CD4-positive, CD25-positive, alpha-beta regulatory T cell (primary cell): ENCODE measurements around the gene RD3L. TPM values are rescaled to one million over a fixed set of nuclear protein-coding genes. Genes with fewer than 3 reads are reported as not detected.

Experiments
- ATAC-seq, 2 donors: fragments of 150-1000 bp; cut with Tn5 transposase; one replicate each; pipeline ENCODE4 v1.10.0; 2021; ENCODE audit warnings: low read depth in 2 of 2, moderate number of reproducible peaks in 2 of 2, moderate library complexity in 1 of 2
- DNase-seq, 3 donors: peaks; one replicate each; pipeline versions ENCODE4 v3.0.0 to v3.0.0-alpha.2; 2012 to 2022; ENCODE audit warnings: mixed read lengths in 1 of 3
- H3K27ac ChIP-seq: one replicate; pipeline ENCODE4 v1.7.0; 2013; ENCODE audit warnings: mild to moderate bottlenecking, low read length; ENCODE audit not compliant: insufficient read depth, poor library complexity, severe bottlenecking
- H3K27me3 ChIP-seq: one replicate; pipeline ENCODE4 v1.7.0; 2013; ENCODE audit warnings: low read length; ENCODE audit not compliant: control insufficient read depth, insufficient read depth
- H3K36me3 ChIP-seq: one replicate; pipeline ENCODE4 v1.7.0; 2013; ENCODE audit warnings: mild to moderate bottlenecking, low read length, moderate library complexity; ENCODE audit not compliant: control insufficient read depth, insufficient read depth
- H3K4me1 ChIP-seq: 2 replicates; pipeline ENCODE4 v1.7.0; 2013; ENCODE audit warnings: mild to moderate bottlenecking, low read length; ENCODE audit not compliant: insufficient read depth, control insufficient read depth, poor library complexity, severe bottlenecking
- H3K4me3 ChIP-seq: one replicate; pipeline ENCODE4 v1.7.0; 2013; ENCODE audit warnings: low read depth, mild to moderate bottlenecking, low read length, moderate library complexity
- H3K9me3 ChIP-seq, 2 experiments: 1 replicate in 1 of 2; 2 replicates in 1 of 2; pipeline ENCODE4 v1.7.0; 2013; ENCODE audit warnings: low read length in 2 of 2, mild to moderate bottlenecking in 1 of 2, moderate library complexity in 1 of 2; ENCODE audit not compliant: control insufficient read depth in 2 of 2
- H3K27ac Mint-ChIP-seq, 3 donors: one replicate each; pipeline ENCODE4 v1.8.0; 2020 to 2022; ENCODE audit warnings: mild to moderate bottlenecking in 3 of 3, mixed read lengths in 3 of 3, moderate library complexity in 2 of 3
- H3K27me3 Mint-ChIP-seq: one replicate; pipeline ENCODE4 v1.8.0; 2022; ENCODE audit warnings: mild to moderate bottlenecking, mixed read lengths
- H3K36me3 Mint-ChIP-seq: one replicate; pipeline ENCODE4 v1.8.0; 2020; ENCODE audit warnings: mixed read lengths
- H3K4me1 Mint-ChIP-seq, 4 donors: one replicate each; pipeline ENCODE4 v1.8.0; 2020 to 2022; ENCODE audit warnings: mixed read lengths in 4 of 4, mild to moderate bottlenecking in 1 of 4
- H3K4me3 Mint-ChIP-seq, 4 donors: one replicate each; pipeline ENCODE4 v1.8.0; 2020 to 2022; ENCODE audit warnings: mild to moderate bottlenecking in 4 of 4, mixed read lengths in 4 of 4, moderate library complexity in 3 of 4
- H3K9me3 Mint-ChIP-seq, 7 donors: one replicate each; pipeline ENCODE4 v1.8.0; 2020 to 2022; ENCODE audit warnings: mixed read lengths in 7 of 7, mild to moderate bottlenecking in 3 of 7, moderate library complexity in 2 of 7
- polyA plus RNA-seq, 4 donors: library from polyadenylated mRNA; unstranded; fragments of 300-500 nt; fragmentation: Illumina TruSeq; gene quantifications; one replicate each; pipeline ENCODE4 v1.2.3, GENCODE V29; 2021
- total RNA-seq: library from RNA; stranded (reverse); gene quantifications from one replicate; pipeline ENCODE4 v1.2.3, GENCODE V29; 2022

RD3L gene
- total and polyA plus RNA-seq, 5 donors from 2014 or later: not detected

DNA sequence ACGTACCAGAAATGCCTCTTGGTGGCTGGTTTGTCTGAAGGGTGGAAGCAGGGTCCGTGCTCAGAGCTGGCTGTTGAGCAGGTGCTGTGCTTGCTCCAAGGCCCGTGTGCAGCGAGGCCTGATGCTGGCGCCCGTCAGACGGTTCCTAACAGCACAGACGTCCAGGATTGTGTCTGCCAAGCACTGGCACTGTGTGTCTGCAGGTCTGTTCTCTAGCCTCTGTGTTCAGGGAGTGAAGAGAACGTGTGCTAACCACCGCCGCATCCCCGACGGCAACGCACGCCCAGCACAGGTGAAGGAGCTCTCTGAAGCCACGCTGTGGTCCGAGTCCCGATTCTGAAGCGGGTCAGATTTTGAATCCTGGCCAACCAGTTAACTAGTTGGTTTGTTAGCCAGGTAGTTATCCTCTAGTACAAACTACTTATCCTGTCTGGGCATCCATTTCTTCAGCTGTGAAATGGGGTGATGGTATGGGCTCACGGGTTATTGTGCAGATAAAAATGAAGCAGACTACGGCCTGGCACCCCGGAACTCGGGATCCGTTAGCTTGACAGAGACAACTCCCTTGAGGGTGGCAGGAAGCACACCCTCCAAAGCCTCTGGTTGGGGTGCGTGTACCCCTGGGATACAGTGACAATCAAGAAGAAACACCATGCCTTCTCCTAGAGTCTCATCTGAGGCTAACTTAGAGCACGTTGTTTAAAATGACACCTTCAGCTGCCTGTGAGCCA lies 32.6 kb downstream of the RD3L start:
- Histone ChIP-seq H3K9me3 (no peaks in the 10 kb centered on the region), H3K4me3 (peak overlapping the region; percentile 51), H3K4me1 (peaks cover 13% of the 10 kb centered on the region), H3K27ac (no peak overlapping the region), H3K36me3 (peaks cover 34% of the 10 kb centered on the region), H3K27me3 (no peaks in the 10 kb centered on the region)
- ATAC-seq (no peak), DNase-seq (no peak)
- H3K4me1 Mint-ChIP-seq: peaks cover 5 to 28% (median 12%) of the 10 kb centered on the region in 4 donors
- peaks cover 22% of the 10 kb centered on the region for H3K36me3 Mint-ChIP-seq
- H3K9me3 Mint-ChIP-seq: no peaks in the 10 kb centered on the region
- H3K27ac Mint-ChIP-seq: peak overlapping the region; percentile 4 to 90 (median 88)
- no peaks in the 10 kb centered on the region for H3K27me3 Mint-ChIP-seq
- H3K4me3 Mint-ChIP-seq: peak overlapping the region in 3 of 4 donors; percentile 22 to 82 (median 63)

DNA sequence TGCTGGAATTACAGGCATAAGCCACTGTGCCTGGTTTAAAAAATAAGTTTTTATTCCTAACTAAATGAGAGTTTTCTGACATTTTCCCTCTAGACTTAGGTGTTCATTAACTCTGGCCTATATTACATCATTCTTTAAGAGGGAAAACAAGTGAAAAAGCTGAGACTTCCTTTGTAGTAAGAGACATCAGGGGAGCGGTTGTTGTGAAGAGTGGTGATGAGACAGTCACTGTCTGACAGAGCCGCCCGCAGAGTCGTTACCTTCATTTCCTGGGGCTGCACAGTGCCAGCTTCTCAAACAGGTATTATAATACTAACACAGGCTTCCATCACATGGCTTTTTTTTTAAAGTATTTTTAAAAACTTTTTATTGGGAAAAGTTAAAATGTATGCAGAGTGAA lies 33.7 kb downstream of the RD3L start:
- H3K27ac ChIP-seq: peak overlapping the region; percentile 33
- no peaks in the 10 kb centered on the region for H3K9me3 Mint-ChIP-seq
- H3K4me1 ChIP-seq: peaks cover 13% of the 10 kb centered on the region
- no peaks in the 10 kb centered on the region for H3K27me3 Mint-ChIP-seq
- DNase-seq (peak in 2 of 3 donors; percentile 31 to 69), ATAC-seq (peak; percentile 63 to 87)
- peak overlapping the region; percentile 63 to 88 (median 84) for H3K27ac Mint-ChIP-seq
- peak overlapping the region; percentile 36 to 66 (median 58) for H3K4me3 Mint-ChIP-seq
- H3K36me3 ChIP-seq: peaks cover 24% of the 10 kb centered on the region
- peaks cover 16% of the 10 kb centered on the region for H3K36me3 Mint-ChIP-seq
- H3K4me1 Mint-ChIP-seq: peaks cover 5 to 25% (median 11%) of the 10 kb centered on the region in 4 donors
- no peaks in the 10 kb centered on the region for H3K27me3 ChIP-seq
- H3K4me3 ChIP-seq: no peak overlapping the region
- H3K9me3 ChIP-seq: no peaks in the 10 kb centered on the region

DNA sequence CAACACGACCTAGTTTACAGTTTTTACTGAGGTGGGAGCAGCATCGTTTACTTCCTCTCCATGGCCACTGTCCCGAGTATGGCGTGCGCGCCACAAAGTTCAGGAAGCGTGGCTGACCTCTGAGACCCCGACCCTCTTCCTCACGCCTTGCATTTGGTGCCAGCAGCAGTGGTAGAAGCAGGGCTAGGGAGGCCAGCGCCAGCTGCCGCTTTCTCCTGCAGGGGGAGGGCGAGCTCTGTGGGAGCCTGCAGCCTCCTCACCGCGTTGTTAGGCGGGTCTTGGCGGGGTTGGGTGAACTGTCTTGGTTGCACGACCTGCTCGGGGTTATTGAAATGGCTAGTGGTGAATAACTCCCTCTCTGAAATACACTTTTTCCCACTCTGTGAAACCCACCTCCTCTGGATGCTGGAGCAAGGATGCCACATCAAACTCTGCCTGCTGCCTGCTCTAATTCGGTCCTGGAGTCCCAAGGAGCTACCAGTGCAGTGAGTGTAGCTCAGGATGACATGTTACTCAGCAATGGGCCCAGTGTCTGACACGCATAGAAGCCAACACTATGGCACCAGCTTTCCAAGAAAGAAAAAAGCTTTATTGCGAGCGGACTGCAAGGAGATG lies 36.4 kb downstream of the RD3L start:
- no peak overlapping the region for H3K4me3 ChIP-seq
- H3K4me1 ChIP-seq: peaks cover 16% of the 10 kb centered on the region
- no peaks in the 10 kb centered on the region for H3K9me3 Mint-ChIP-seq
- H3K27ac Mint-ChIP-seq: peak overlapping the region; percentile 26 to 69 (median 43)
- H3K36me3 Mint-ChIP-seq: peaks cover 4% of the 10 kb centered on the region
- H3K27me3 Mint-ChIP-seq: no peaks in the 10 kb centered on the region
- H3K27ac ChIP-seq: no peak overlapping the region
- no peaks in the 10 kb centered on the region for H3K27me3 ChIP-seq
- DNase-seq: peak in 2 of 3 donors; percentile 13 to 30
- no peak for ATAC-seq
- H3K4me3 Mint-ChIP-seq: no peak overlapping the region
- H3K36me3 ChIP-seq: peaks cover under 1% of the 10 kb centered on the region
- peaks cover 5 to 27% (median 11%) of the 10 kb centered on the region in 4 donors for H3K4me1 Mint-ChIP-seq
- no peaks in the 10 kb centered on the region for H3K9me3 ChIP-seq

DNA sequence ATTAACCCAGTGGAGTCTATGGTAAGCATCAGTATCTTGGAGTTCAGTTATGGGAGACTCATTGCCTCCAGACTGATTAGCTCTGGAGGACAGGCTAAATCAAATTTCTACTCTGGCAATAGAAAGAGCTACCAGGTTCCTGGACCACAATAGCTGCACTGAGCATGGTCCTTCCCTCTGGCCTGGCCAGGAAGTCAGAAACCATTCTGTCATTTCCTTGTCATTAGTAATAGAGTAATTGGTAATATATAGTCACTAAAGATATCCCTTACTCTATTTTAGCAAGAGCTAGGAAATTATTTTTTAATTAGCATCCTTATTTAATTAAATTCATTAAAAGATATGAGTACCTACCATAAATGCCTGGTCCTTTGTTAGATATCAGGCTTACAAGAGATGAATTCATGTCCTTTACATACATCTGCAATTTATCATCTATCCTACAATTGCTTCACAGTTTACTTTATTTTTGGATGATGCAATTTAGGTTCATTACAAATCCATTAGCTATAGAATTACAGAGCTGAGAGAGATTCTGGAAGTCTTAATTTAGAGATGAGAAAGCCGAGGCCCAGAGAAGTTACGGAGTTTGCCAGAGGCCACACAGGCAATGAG lies 37.7 kb downstream of the RD3L start:
- no peak overlapping the region for H3K4me3 Mint-ChIP-seq
- Histone ChIP-seq H3K9me3 (no peaks in the 10 kb centered on the region), H3K27ac (no peak overlapping the region), H3K36me3 (no peaks in the 10 kb centered on the region), H3K27me3 (no peaks in the 10 kb centered on the region), H3K4me1 (peaks cover 8% of the 10 kb centered on the region), H3K4me3 (no peak overlapping the region)
- DNase-seq: no peak
- no peak for ATAC-seq
- H3K27me3 Mint-ChIP-seq: no peaks in the 10 kb centered on the region
- H3K27ac Mint-ChIP-seq: peak overlapping the region in 1 of 3 donors; percentile 43
- no peaks in the 10 kb centered on the region for H3K9me3 Mint-ChIP-seq
- H3K36me3 Mint-ChIP-seq: no peaks in the 10 kb centered on the region
- peaks cover 0 to 20% (median 5%) of the 10 kb centered on the region in 4 donors for H3K4me1 Mint-ChIP-seq

DNA sequence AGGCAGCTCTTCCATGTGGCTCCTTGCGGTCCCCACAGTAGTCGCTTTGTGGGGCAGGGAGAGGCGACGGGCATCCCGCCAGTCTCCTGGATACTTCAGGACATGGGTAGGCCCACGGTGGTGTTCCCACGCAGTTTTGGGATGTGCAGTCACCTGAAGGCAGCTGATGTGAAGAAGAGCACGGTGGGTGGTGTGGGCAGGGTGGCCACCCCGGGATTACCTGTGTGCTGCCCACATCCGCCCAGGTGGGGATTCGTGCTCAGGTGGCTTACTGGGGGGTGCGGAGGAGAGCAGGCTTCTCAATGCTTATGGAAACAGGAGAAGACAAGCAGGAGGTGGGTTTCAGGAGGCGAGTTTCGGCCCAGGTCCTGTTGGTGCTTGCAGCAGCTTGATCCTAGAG lies 42.5 kb downstream of the RD3L start:
- peaks cover 0 to 5% (median 0%) of the 10 kb centered on the region in 4 donors for H3K4me1 Mint-ChIP-seq
- H3K4me3 Mint-ChIP-seq: no peak overlapping the region
- DNase-seq: no peak
- H3K4me1 ChIP-seq: peaks cover 5% of the 10 kb centered on the region
- no peaks in the 10 kb centered on the region for H3K27me3 ChIP-seq
- no peaks in the 10 kb centered on the region for H3K36me3 ChIP-seq
- no peak overlapping the region for H3K27ac ChIP-seq
- no peaks in the 10 kb centered on the region for H3K36me3 Mint-ChIP-seq
- no peak for ATAC-seq
- H3K27ac Mint-ChIP-seq: no peak overlapping the region
- H3K9me3 ChIP-seq: no peaks in the 10 kb centered on the region
- H3K4me3 ChIP-seq: no peak overlapping the region
- no peaks in the 10 kb centered on the region for H3K9me3 Mint-ChIP-seq
- H3K27me3 Mint-ChIP-seq: peaks cover 8% of the 10 kb centered on the region

DNA sequence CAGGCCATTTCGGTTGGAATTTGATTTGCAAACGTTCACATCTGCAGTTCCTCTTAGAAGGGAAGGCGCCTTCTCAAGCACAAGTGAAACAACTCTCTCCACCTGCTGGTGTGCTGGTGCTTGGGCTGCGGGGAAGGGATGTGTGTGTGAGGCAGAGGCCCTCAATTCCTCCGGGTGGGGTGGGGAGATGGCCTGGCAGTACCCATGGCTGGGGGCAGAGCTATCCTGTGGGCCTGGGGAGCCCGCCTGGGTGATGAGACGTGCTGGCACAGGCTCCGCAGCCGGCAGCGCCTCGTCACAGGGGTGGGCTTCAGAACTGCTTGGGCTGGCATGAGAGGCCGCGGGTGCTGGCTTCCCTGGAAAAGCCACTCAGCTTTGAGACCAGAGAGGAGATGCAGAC lies 43.0 kb downstream of the RD3L start:
- H3K27me3 Mint-ChIP-seq: peaks cover 8% of the 10 kb centered on the region
- H3K27ac Mint-ChIP-seq: no peak overlapping the region
- H3K9me3 ChIP-seq: no peaks in the 10 kb centered on the region
- no peak overlapping the region for H3K4me3 ChIP-seq
- no peaks in the 10 kb centered on the region for H3K9me3 Mint-ChIP-seq
- peaks cover 5% of the 10 kb centered on the region for H3K4me1 ChIP-seq
- no peak overlapping the region for H3K27ac ChIP-seq
- no peaks in the 10 kb centered on the region for H3K36me3 Mint-ChIP-seq
- H3K4me1 Mint-ChIP-seq: peaks cover 0 to 5% (median 0%) of the 10 kb centered on the region in 4 donors
- DNase-seq: no peak
- H3K36me3 ChIP-seq: no peaks in the 10 kb centered on the region
- no peak overlapping the region for H3K4me3 Mint-ChIP-seq
- H3K27me3 ChIP-seq: no peaks in the 10 kb centered on the region
- no peak for ATAC-seq

DNA sequence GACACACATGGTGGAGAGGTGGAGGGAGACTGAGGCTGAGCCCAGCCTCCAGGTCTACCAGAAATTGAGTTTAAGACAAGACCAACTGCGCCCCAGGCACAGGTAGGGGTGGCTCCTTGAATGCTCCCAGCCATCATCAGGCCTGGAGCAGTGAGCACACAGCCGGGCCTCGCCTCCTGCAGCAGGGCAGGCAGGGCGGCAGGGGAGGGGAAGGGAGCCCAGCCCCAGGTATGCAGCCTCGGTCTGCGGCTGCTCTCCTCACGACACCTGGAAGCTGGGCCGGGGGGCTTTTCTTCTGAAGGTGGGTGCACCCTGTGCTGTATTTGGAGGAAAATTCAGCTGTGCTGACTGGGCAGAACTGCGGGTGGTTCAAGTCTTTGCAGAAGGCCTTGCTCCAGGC lies 43.6 kb downstream of the RD3L start:
- no peak overlapping the region for H3K4me3 Mint-ChIP-seq
- H3K27ac Mint-ChIP-seq: no peak overlapping the region
- H3K4me1 Mint-ChIP-seq: peaks cover 0 to 5% (median 0%) of the 10 kb centered on the region in 4 donors
- Histone ChIP-seq H3K9me3 (no peaks in the 10 kb centered on the region), H3K36me3 (no peaks in the 10 kb centered on the region), H3K27me3 (no peaks in the 10 kb centered on the region), H3K27ac (no peak overlapping the region), H3K4me1 (peaks cover 5% of the 10 kb centered on the region), H3K4me3 (no peak overlapping the region)
- DNase-seq (no peak), ATAC-seq (no peak)
- H3K36me3 Mint-ChIP-seq: no peaks in the 10 kb centered on the region
- no peaks in the 10 kb centered on the region for H3K9me3 Mint-ChIP-seq
- peaks cover 8% of the 10 kb centered on the region for H3K27me3 Mint-ChIP-seq
